ENCODE data around the gene ZSWIM7.

The ZSWIM7 gene

DNA sequence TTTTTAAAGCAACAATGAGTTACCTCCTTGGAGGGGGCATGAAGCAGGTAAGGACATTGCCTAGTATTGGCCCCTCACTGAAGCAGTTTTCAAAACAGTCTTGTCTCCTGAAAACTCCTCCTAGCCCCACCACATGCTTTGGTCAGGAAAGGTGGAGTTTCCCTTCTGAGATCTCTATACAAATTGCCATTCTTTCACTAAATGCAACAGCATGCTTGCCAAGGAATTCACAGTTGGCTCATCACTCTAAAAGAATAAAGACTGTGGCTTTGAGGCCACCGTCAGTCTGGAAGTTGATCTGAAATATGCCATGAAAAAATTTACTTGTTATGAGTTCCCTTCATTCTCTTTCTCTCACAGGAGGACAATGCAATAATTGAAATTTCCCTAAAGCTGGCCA is 4.3 kb upstream of the ZSWIM7 start:
- Histone ChIP-seq H3K4me2 (ENCODE audit: low read length) (no peak overlapping the region), H3K4me1 (ENCODE audit: control insufficient read depth, low read length) (peaks cover 13% of the 10 kb centered on the region), H3K36me3 (ENCODE audit: control insufficient read depth, low read length) (peaks cover 89% of the 10 kb centered on the region), H3F3A (ENCODE audit: control insufficient read depth, insufficient read depth) (peaks cover 4% of the 10 kb centered on the region), H3K9me2 (replicated peaks; ENCODE audit: control insufficient read depth, low read length) (no peaks in the 10 kb centered on the region), H3K27ac (ENCODE audit: low read depth, low read length) (no peak overlapping the region), H3K27me3 (ENCODE audit: control insufficient read depth, low read length) (no peaks in the 10 kb centered on the region), H3K9me3 (ENCODE audit: control insufficient read depth, insufficient read depth, low read length) (no peaks in the 10 kb centered on the region), H3K79me2 (ENCODE audit: control insufficient read depth, low read length) (peaks cover 53% of the 10 kb centered on the region), H3K4me3 (ENCODE audit: low read length) (no peak overlapping the region), H4K20me1 (ENCODE audit: control insufficient read depth, insufficient read depth, low read depth, low read length) (peaks cover 19% of the 10 kb centered on the region)
- TF ChIP-seq, protein P1, sequence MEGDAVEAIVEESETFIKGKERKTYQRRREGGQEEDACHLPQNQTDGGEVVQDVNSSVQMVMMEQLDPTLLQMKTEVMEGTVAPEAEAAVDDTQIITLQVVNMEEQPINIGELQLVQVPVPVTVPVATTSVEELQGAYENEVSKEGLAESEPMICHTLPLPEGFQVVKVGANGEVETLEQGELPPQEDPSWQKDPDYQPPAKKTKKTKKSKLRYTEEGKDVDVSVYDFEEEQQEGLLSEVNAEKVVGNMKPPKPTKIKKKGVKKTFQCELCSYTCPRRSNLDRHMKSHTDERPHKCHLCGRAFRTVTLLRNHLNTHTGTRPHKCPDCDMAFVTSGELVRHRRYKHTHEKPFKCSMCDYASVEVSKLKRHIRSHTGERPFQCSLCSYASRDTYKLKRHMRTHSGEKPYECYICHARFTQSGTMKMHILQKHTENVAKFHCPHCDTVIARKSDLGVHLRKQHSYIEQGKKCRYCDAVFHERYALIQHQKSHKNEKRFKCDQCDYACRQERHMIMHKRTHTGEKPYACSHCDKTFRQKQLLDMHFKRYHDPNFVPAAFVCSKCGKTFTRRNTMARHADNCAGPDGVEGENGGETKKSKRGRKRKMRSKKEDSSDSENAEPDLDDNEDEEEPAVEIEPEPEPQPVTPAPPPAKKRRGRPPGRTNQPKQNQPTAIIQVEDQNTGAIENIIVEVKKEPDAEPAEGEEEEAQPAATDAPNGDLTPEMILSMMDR (IDR thresholded peaks at IDR 0.05; ENCODE audit: low read depth, low read length, poor library complexity, severe bottlenecking): no peak
- no peak for TF ChIP-seq EZH2phosphoT487 (IDR thresholded peaks at IDR 0.05; ENCODE audit: borderline replicate concordance, low read length)

DNA sequence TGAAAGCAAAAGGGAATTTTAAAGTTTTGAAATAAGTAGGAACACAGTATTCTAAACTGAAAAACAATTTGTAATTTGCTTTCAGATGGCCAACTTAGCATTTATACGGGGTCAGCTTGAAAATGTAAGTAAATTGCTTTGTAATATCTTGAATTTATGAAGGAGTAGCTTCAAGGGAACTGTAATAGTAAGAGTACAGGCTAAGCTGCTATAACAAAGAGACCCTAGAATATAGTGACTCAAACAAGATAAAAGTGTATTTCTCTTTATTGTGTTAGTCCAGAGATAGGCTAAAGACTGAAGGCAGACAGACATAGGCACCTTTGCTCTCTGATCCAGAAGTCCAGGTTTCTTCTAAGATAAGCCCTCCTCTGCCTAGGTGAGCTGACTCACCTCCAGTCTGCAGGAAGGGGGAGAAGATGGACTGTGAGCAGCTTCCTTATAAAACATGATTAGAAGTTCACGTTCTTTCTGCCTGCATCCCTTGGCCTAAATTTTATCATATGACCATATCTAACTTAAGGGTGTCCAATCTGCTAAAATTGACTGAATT is 3.3 kb upstream of the ZSWIM7 start:
- Histone ChIP-seq H3K4me1 (ENCODE audit: control insufficient read depth, low read length) (peaks cover 19% of the 10 kb centered on the region), H3K36me3 (ENCODE audit: control insufficient read depth, low read length) (peaks cover 78% of the 10 kb centered on the region), H3K27me3 (ENCODE audit: control insufficient read depth, low read length) (no peaks in the 10 kb centered on the region), H3K4me2 (ENCODE audit: low read length) (no peak overlapping the region), H3K79me2 (ENCODE audit: control insufficient read depth, low read length) (peaks cover 48% of the 10 kb centered on the region), H3K27ac (ENCODE audit: low read depth, low read length) (no peak overlapping the region), H4K20me1 (ENCODE audit: control insufficient read depth, insufficient read depth, low read depth, low read length) (peaks cover 19% of the 10 kb centered on the region), H3K9me2 (replicated peaks; ENCODE audit: control insufficient read depth, low read length) (no peaks in the 10 kb centered on the region), H3F3A (ENCODE audit: control insufficient read depth, insufficient read depth) (peaks cover 10% of the 10 kb centered on the region), H3K9me3 (ENCODE audit: control insufficient read depth, insufficient read depth, low read length) (no peaks in the 10 kb centered on the region), H3K4me3 (ENCODE audit: low read length) (no peak overlapping the region)
- TF ChIP-seq, protein P1 (IDR thresholded peaks at IDR 0.05; ENCODE audit: low read depth, low read length, poor library complexity, severe bottlenecking): no peak
- TF ChIP-seq EZH2phosphoT487 (IDR thresholded peaks at IDR 0.05; ENCODE audit: borderline replicate concordance, low read length): no peak

DNA sequence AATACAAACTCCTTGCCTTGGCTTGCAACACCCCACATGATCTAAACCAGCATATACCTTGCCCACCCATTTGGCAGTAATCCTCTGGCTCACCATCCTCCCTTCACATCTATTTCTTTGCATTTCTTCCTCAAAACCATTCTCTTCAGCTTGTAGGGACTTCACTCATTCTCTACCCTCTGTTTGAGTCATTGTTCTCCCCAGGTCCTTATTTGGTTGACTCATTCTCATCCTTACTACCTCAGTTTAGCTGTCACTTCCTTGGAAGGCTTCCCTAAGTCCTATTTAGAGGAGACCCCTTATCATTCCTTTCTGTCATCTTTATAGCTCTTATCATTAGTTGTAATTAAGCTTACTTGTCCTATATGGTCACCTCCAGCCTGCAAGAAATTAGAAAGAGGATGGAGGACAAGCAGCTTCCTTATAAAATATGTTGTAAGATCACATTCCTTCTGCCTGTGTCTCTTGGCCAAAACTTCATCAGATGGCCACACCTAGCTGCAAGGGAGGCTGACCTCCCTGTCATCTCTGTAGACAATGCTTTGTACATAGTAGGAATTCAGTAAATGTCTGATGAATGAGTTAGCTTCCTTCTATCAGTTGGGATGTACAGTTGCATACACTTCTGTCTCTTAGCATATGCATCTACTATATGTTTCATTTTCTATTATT is 1.9 kb upstream of the ZSWIM7 start:
- Histone ChIP-seq H3F3A (ENCODE audit: control insufficient read depth, insufficient read depth) (peaks cover 10% of the 10 kb centered on the region), H3K9me2 (replicated peaks; ENCODE audit: control insufficient read depth, low read length) (no peaks in the 10 kb centered on the region), H3K27me3 (ENCODE audit: control insufficient read depth, low read length) (no peaks in the 10 kb centered on the region), H3K9me3 (ENCODE audit: control insufficient read depth, insufficient read depth, low read length) (no peaks in the 10 kb centered on the region), H4K20me1 (ENCODE audit: control insufficient read depth, insufficient read depth, low read depth, low read length) (peaks cover 19% of the 10 kb centered on the region), H3K36me3 (ENCODE audit: control insufficient read depth, low read length) (peaks cover 64% of the 10 kb centered on the region), H3K79me2 (ENCODE audit: control insufficient read depth, low read length) (peaks cover 54% of the 10 kb centered on the region), H3K4me1 (ENCODE audit: control insufficient read depth, low read length) (peaks cover 21% of the 10 kb centered on the region), H3K27ac (ENCODE audit: low read depth, low read length) (no peak overlapping the region), H3K4me3 (ENCODE audit: low read length) (peak overlapping the region; percentile 96), H3K4me2 (ENCODE audit: low read length) (peak overlapping the region; percentile 62)
- TF ChIP-seq, protein P1 (IDR thresholded peaks at IDR 0.05; ENCODE audit: low read depth, low read length, poor library complexity, severe bottlenecking): no peak
- TF ChIP-seq EZH2phosphoT487 (IDR thresholded peaks at IDR 0.05; ENCODE audit: borderline replicate concordance, low read length): no peak

All from DOHH2 (cell line).